ENCODE measurements around the gene RPL13. TPM values are rescaled to one million over a fixed set of nuclear protein-coding genes. Genes with fewer than 3 reads are reported as not detected.

Gene RPL13
- total and polyA plus RNA-seq, 10 of the 15 experiments (the other 5 are each of a cell fraction or from before 2014, with no cell fraction given), result 386 to 9,428 (median 2,486) TPM

- DNase-seq (ENCODE audit: low read depth, low spot score) (no peak), FAIRE-seq (peak; percentile 66), ATAC-seq (peak; percentile 80)
- POLR2A ChIA-PET, result interaction anchor here (0.7 to 1.0 kb wide), 2 partner anchors 42 to 162 kb away, joined by 4 to 5 read pairs; no protein-coding TSS in a partner anchor
- peaks cover 12 to 25% of the 10 kb centered on the region in 2 experiments for H3K36me3 ChIP-seq (ENCODE audit: control insufficient read depth in 2 of 2, insufficient read depth in 2 of 2, low read length in 1 of 2)
- H3K4me2 ChIP-seq (ENCODE audit: control insufficient read depth, insufficient read depth), result no peak overlapping the region
- in situ Hi-C loops (cut with MboI), result no loop called here
- H3K79me2 ChIP-seq (ENCODE audit: control insufficient read depth, insufficient read depth, low read length), result no peaks in the 10 kb centered on the region; the same call in 1 of the 2 replicates
- intact Hi-C loops (cut with micrococcal nuclease; ENCODE audit: unreplicated experiment), result no loop called here
- CTCF ChIA-PET, result interaction anchor here (0.6 to 1.4 kb wide), 4 partner anchors 12 to 175 kb away, joined by 3 to 7 read pairs (median 4); partner anchors contain the start of gene SPG7
- H2AFZ ChIP-seq (ENCODE audit: control insufficient read depth, low read depth, low read length), result no peak overlapping the region
- H3K4me3 ChIP-seq, result no peak overlapping the region
- 44% methylated on average over 20 of the region's 20 CpGs for WGBS (ENCODE audit: insufficient coverage, insufficient replicate concordance, low lambda C conversion rate, missing lambda C conversion rate)
- no peaks in the 10 kb centered on the region for H4K20me1 ChIP-seq (ENCODE audit: control insufficient read depth, insufficient read depth)
- peaks cover 12% of the 10 kb centered on the region for H3K4me1 ChIP-seq (ENCODE audit: control insufficient read depth, insufficient read depth, low read length)
- RAD21 ChIA-PET (ENCODE audit: unreplicated experiment), result no interaction called here
- no peak overlapping the region for H3K9ac ChIP-seq (ENCODE audit: control insufficient read depth, insufficient read depth, low read length)
- no peaks in the 10 kb centered on the region for H3K27me3 ChIP-seq (replicated peaks in 1 of 2; ENCODE audit: control insufficient read depth in 2 of 2, insufficient read depth in 2 of 2, low read length in 1 of 2)
- no peaks in the 10 kb centered on the region for H3K9me3 ChIP-seq (replicated peaks; ENCODE audit: control insufficient read depth, insufficient read depth, low read length)
- SMC1A ChIA-PET (ENCODE audit: uncharacterized antibody, unreplicated experiment), result interaction anchor here (0.7 to 1.2 kb wide), 2 partner anchors 14 to 891 kb away, joined by 3 to 4 read pairs; no protein-coding TSS in a partner anchor
- H3K27ac ChIP-seq (ENCODE audit: control insufficient read depth, insufficient read depth), result peak overlapping the region; percentile 15; the same call in 1 of the 2 replicates
- no TSS peak for BruUV-seq (replicated peaks)
- TF ChIP-seq ZBTB40 (IDR thresholded peaks at IDR 0.05; ENCODE audit: borderline replicate concordance) (no peak), MYC (IDR thresholded peaks at IDR 0.05; ENCODE audit: insufficient read depth, insufficient read length, insufficient replicate concordance, low read length, severe bottlenecking) (no peak), PML (IDR thresholded peaks at IDR 0.05; ENCODE audit: low read length) (no peak), IKZF1 (conservative IDR thresholded peaks at IDR 0.05) (no peak), CREM (IDR thresholded peaks at IDR 0.05; ENCODE audit: low read depth) (no peak), SKIL (IDR thresholded peaks at IDR 0.05; ENCODE audit: low read depth, poor library complexity, severe bottlenecking) (no peak), MEF2B (IDR thresholded peaks at IDR 0.05; ENCODE audit: partially characterized antibody, poor library complexity, severe bottlenecking) (peak; percentile 51), RUNX3 (IDR thresholded peaks at IDR 0.05; ENCODE audit: low read length) (peak; percentile 63)
- TF ChIP-seq, protein P1, sequence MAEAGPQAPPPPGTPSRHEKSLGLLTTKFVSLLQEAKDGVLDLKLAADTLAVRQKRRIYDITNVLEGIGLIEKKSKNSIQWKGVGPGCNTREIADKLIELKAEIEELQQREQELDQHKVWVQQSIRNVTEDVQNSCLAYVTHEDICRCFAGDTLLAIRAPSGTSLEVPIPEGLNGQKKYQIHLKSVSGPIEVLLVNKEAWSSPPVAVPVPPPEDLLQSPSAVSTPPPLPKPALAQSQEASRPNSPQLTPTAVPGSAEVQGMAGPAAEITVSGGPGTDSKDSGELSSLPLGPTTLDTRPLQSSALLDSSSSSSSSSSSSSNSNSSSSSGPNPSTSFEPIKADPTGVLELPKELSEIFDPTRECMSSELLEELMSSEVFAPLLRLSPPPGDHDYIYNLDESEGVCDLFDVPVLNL (IDR thresholded peaks at IDR 0.05; ENCODE audit: low read depth, low read length), result no peak
- TF ChIP-seq, protein P2, sequence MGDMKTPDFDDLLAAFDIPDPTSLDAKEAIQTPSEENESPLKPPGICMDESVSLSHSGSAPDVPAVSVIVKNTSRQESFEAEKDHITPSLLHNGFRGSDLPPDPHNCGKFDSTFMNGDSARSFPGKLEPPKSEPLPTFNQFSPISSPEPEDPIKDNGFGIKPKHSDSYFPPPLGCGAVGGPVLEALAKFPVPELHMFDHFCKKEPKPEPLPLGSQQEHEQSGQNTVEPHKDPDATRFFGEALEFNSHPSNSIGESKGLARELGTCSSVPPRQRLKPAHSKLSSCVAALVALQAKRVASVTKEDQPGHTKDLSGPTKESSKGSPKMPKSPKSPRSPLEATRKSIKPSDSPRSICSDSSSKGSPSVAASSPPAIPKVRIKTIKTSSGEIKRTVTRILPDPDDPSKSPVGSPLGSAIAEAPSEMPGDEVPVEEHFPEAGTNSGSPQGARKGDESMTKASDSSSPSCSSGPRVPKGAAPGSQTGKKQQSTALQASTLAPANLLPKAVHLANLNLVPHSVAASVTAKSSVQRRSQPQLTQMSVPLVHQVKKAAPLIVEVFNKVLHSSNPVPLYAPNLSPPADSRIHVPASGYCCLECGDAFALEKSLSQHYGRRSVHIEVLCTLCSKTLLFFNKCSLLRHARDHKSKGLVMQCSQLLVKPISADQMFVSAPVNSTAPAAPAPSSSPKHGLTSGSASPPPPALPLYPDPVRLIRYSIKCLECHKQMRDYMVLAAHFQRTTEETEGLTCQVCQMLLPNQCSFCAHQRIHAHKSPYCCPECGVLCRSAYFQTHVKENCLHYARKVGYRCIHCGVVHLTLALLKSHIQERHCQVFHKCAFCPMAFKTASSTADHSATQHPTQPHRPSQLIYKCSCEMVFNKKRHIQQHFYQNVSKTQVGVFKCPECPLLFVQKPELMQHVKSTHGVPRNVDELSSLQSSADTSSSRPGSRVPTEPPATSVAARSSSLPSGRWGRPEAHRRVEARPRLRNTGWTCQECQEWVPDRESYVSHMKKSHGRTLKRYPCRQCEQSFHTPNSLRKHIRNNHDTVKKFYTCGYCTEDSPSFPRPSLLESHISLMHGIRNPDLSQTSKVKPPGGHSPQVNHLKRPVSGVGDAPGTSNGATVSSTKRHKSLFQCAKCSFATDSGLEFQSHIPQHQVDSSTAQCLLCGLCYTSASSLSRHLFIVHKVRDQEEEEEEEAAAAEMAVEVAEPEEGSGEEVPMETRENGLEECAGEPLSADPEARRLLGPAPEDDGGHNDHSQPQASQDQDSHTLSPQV (IDR thresholded peaks at IDR 0.05), result no peak
These were observed 35.2 kb upstream of the RPL13 start for GRCh38 chr16:89525146-89525913.
